Neural progenitor cell (in vitro differentiated cells): ENCODE results near the gene RUFY1. TPM values are rescaled to one million over a fixed set of nuclear protein-coding genes. Genes with fewer than 3 reads are reported as not detected.
"Not testable (repeated sequence)": the region's sequence is repeated elsewhere in the genome, so short reads cannot be mapped to it uniquely, and the experiment has no call there.

Source experiments
- DNase-seq: peaks from one replicate; pipeline ENCODE4 v3.0.0-alpha.2; 2016; ENCODE audit warnings: low spot score
- H2AFZ ChIP-seq: fragments of 200-600 bp; sonication (generic); replicated peaks from 2 replicates; pipeline ENCODE4 v1.6.1; 2016; ENCODE audit warnings: antibody characterized with exemption
- H3F3A ChIP-seq: fragments of 200-600 bp; sonication (generic); 2 replicates; pipeline ENCODE4 v1.6.1; 2016; ENCODE audit warnings: antibody characterized with exemption, low read depth
- H3K27ac ChIP-seq: fragments of 200-600 bp; sonication (generic); 2 replicates; pipeline ENCODE4 v1.5.1; 2016; ENCODE audit warnings: mild to moderate bottlenecking
- H3K27me3 ChIP-seq: fragments of 200-600 bp; sonication (generic); 2 replicates; pipeline ENCODE4 v1.6.1; 2016; ENCODE audit warnings: mild to moderate bottlenecking, moderate library complexity
- H3K36me3 ChIP-seq: fragments of 200-600 bp; sonication (generic); 2 replicates; pipeline ENCODE4 v1.5.1; 2016
- H3K4me1 ChIP-seq: fragments of 200-600 bp; sonication (generic); 2 replicates; pipeline ENCODE4 v1.6.1; 2016; ENCODE audit warnings: mixed run types
- H3K4me2 ChIP-seq: fragments of 200-600 bp; sonication (generic); 2 replicates; pipeline ENCODE4 v1.6.1; 2016
- H3K4me3 ChIP-seq: fragments of 200-600 bp; sonication (generic); 2 replicates; pipeline ENCODE4 v1.5.1; 2016
- H3K79me2 ChIP-seq: fragments of 200-600 bp; sonication (generic); 2 replicates; pipeline ENCODE4 v1.6.1; 2016; ENCODE audit warnings: low read depth
- H3K9ac ChIP-seq: fragments of 200-600 bp; sonication (generic); 2 replicates; pipeline ENCODE4 v1.6.1; 2016
- H3K9me3 ChIP-seq: fragments of 200-600 bp; sonication (generic); 2 replicates; pipeline ENCODE4 v1.5.1; 2016; ENCODE audit warnings: low read depth
- H4K20me1 ChIP-seq: fragments of 200-600 bp; sonication (generic); 2 replicates; pipeline ENCODE4 v1.6.1; 2016; ENCODE audit warnings: low read depth
- H3K27ac Mint-ChIP-seq: 3 replicates; pipeline ENCODE4 v1.8.0; 2021; ENCODE audit warnings: mixed read lengths
- H3K27me3 Mint-ChIP-seq: 2 replicates; pipeline ENCODE4 v1.8.0; 2022; ENCODE audit warnings: low read depth, mild to moderate bottlenecking, inconsistent platforms, moderate library complexity, mixed read lengths; ENCODE audit not compliant: insufficient read depth
- H3K36me3 Mint-ChIP-seq: 3 replicates; pipeline ENCODE4 v1.8.0; 2021; ENCODE audit warnings: mixed read lengths
- H3K4me1 Mint-ChIP-seq: 3 replicates; pipeline ENCODE4 v1.8.0; 2021; ENCODE audit warnings: mixed read lengths
- H3K4me3 Mint-ChIP-seq: 3 replicates; pipeline ENCODE4 v1.8.0; 2021; ENCODE audit warnings: mild to moderate bottlenecking, moderate library complexity, mixed read lengths
- H3K9me3 Mint-ChIP-seq: 3 replicates; pipeline ENCODE4 v1.8.0; 2020; ENCODE audit warnings: mixed read lengths
- CTCF ChIP-seq: fragments of 200-600 bp; sonication (generic); IDR thresholded peaks from 2 replicates; pipeline ENCODE4 v1.5.1; 2017; ENCODE audit warnings: antibody characterized with exemption, mild to moderate bottlenecking
- EZH2 ChIP-seq: fragments of 200-600 bp; sonication (generic); IDR thresholded peaks from 2 replicates; pipeline ENCODE4 v1.6.1; 2017; ENCODE audit warnings: antibody characterized with exemption, mild to moderate bottlenecking, moderate library complexity
- EZH2phosphoT487 ChIP-seq: fragments of 200-600 bp; sonication (generic); IDR thresholded peaks from 2 replicates; pipeline ENCODE4 v1.6.1; 2017; ENCODE audit warnings: antibody characterized with exemption
- total RNA-seq: library from RNA; depleted of rRNA; stranded (reverse); fragments of >200 nt; gene quantifications from 2 replicates; pipeline ENCODE4 v1.2.3, GENCODE V29; 2015; ENCODE audit warnings: low replicate concordance

RUFY1 gene
- total RNA-seq, 1 donor from 2014 or later, result 45.8 TPM

- Histone ChIP-seq H3K9ac (peak overlapping the region; percentile 99), H3K4me1 (peaks cover 34% of the 10 kb centered on the region), H3F3A (peaks cover 48% of the 10 kb centered on the region), H2AFZ (peak overlapping the region; percentile 69), H3K27me3 (no peaks in the 10 kb centered on the region), H3K36me3 (peaks cover 33% of the 10 kb centered on the region), H4K20me1 (peaks cover 41% of the 10 kb centered on the region), H3K27ac (peak overlapping the region; percentile 93), H3K9me3 (no peaks in the 10 kb centered on the region), H3K4me3 (peak overlapping the region; percentile 98), H3K79me2 (peaks cover 44% of the 10 kb centered on the region), H3K4me2 (peak overlapping the region; percentile 81)
- peak; percentile 88 for DNase-seq
- TF ChIP-seq EZH2 (no peak), CTCF (no peak), EZH2phosphoT487 (no peak)
- Mint-ChIP-seq H3K9me3 (no peaks in the 10 kb centered on the region), H3K36me3 (peaks cover 37% of the 10 kb centered on the region), H3K27ac (peak overlapping the region; percentile 99), H3K4me1 (peaks cover 41% of the 10 kb centered on the region), H3K4me3 (peak overlapping the region; percentile 99), H3K27me3 (peaks cover 12% of the 10 kb centered on the region)
Observed at GRCh38 chr5:179623906-179624741, 73.8 kb downstream of the RUFY1 start.

GRCh38 chr5:179624841-179625271, 74.5 kb downstream of the RUFY1 start:
- peak overlapping the region; percentile 81 for H3K4me2 ChIP-seq
- Mint-ChIP-seq H3K4me3 (peak overlapping the region; percentile 99), H3K36me3 (peaks cover 35% of the 10 kb centered on the region), H3K27me3 (peaks cover 10% of the 10 kb centered on the region), H3K4me1 (peaks cover 36% of the 10 kb centered on the region), H3K9me3 (no peaks in the 10 kb centered on the region), H3K27ac (peak overlapping the region; percentile 99)
- H4K20me1 ChIP-seq, result peaks cover 34% of the 10 kb centered on the region
- H3F3A ChIP-seq, result peaks cover 41% of the 10 kb centered on the region
- H3K27me3 ChIP-seq, result no peaks in the 10 kb centered on the region
- H3K9ac ChIP-seq, result no peak overlapping the region
- peaks cover 37% of the 10 kb centered on the region for H3K79me2 ChIP-seq
- H3K27ac ChIP-seq, result no peak overlapping the region
- DNase-seq, result no peak
- H3K4me3 ChIP-seq, result peak overlapping the region; percentile 98
- no peaks in the 10 kb centered on the region for H3K9me3 ChIP-seq
- H3K36me3 ChIP-seq, result peaks cover 25% of the 10 kb centered on the region
- peaks cover 28% of the 10 kb centered on the region for H3K4me1 ChIP-seq
- no peak for TF ChIP-seq EZH2
- TF ChIP-seq CTCF, result no peak
- no peak for TF ChIP-seq EZH2phosphoT487
- no peak overlapping the region for H2AFZ ChIP-seq

- DNase-seq, H3K36me3 Mint-ChIP-seq, H3K27me3 Mint-ChIP-seq, H3K9me3 Mint-ChIP-seq, H3K36me3 ChIP-seq, H3K27ac Mint-ChIP-seq, H2AFZ ChIP-seq, H3K4me1 Mint-ChIP-seq, H3K4me1 ChIP-seq, H3K79me2 ChIP-seq, H3F3A ChIP-seq, H4K20me1 ChIP-seq, H3K27me3 ChIP-seq, H3K9me3 ChIP-seq, H3K9ac ChIP-seq, H3K27ac ChIP-seq: not testable (repeated sequence)
- Histone ChIP-seq H3K4me3 (peak overlapping the region; percentile 15), H3K4me2 (peak overlapping the region; percentile 49)
- peak overlapping the region; percentile 41 for H3K4me3 Mint-ChIP-seq
Observed at GRCh38 chr5:179633501-179634369, 83.4 kb downstream of the RUFY1 start.

GRCh38 chr5:179634370-179635172, 84.2 kb downstream of the RUFY1 start:
- H3K27ac Mint-ChIP-seq, H3K27ac ChIP-seq, H3K4me3 Mint-ChIP-seq, H3K4me3 ChIP-seq, H3F3A ChIP-seq, H4K20me1 ChIP-seq, H3K9me3 Mint-ChIP-seq, H3K9me3 ChIP-seq, H3K36me3 ChIP-seq, H2AFZ ChIP-seq, H3K4me1 Mint-ChIP-seq, H3K4me2 ChIP-seq, DNase-seq, H3K27me3 Mint-ChIP-seq, H3K79me2 ChIP-seq, H3K9ac ChIP-seq, H3K36me3 Mint-ChIP-seq, H3K27me3 ChIP-seq, H3K4me1 ChIP-seq: not testable (repeated sequence)

- H3K9me3 Mint-ChIP-seq, H3K4me1 ChIP-seq, H4K20me1 ChIP-seq, H3K36me3 Mint-ChIP-seq, H3K4me2 ChIP-seq, H3K36me3 ChIP-seq, H3K27me3 Mint-ChIP-seq, H3K4me1 Mint-ChIP-seq, H3K9me3 ChIP-seq, H3K27ac Mint-ChIP-seq, H3K4me3 ChIP-seq, H3F3A ChIP-seq, H3K9ac ChIP-seq, H2AFZ ChIP-seq, DNase-seq, H3K4me3 Mint-ChIP-seq, H3K27me3 ChIP-seq, H3K79me2 ChIP-seq, H3K27ac ChIP-seq: not testable (repeated sequence)
Observed at GRCh38 chr5:179639296-179639695, 88.9 kb downstream of the RUFY1 start.
